Endothelial cell of umbilical vein (primary cell): ENCODE measurements around the gene ZNF615. TPM values are rescaled to one million over a fixed set of nuclear protein-coding genes. Genes with fewer than 3 reads are reported as not detected.

Experiments
- BruUV-seq: library from RNA; stranded (reverse); fragments of 400-500 nt; replicated peaks from 2 replicates; lab custom pipeline; 2021; lab: Mats Ljungman, UMichigan
- CTCF ChIA-PET: fragments of 300-600, 350-600 bp; sonication (Branson Sonifier 250); formaldehyde crosslinking; loops from one replicate; lab custom pipeline; 2021; ENCODE audit warnings: antibody characterized with exemption, inconsistent platforms; lab: Charles Lee
- POLR2A ChIA-PET: fragments of 300-600, 350-600 bp; sonication (Branson Sonifier 250); formaldehyde crosslinking; loops from one replicate; lab custom pipeline; 2021; ENCODE audit warnings: antibody characterized with exemption, inconsistent platforms; lab: Charles Lee
- DNase-seq: peaks from one replicate; pipeline ENCODE4 v3.0.0-alpha.2; 2011; ENCODE audit warnings: low read depth, low spot score
- FAIRE-seq: peaks from 2 replicates; lab custom pipeline; 2011; peaks lifted over from hg19 to GRCh38; lab: Jason Lieb, UNC
- H2AFZ ChIP-seq: 2 replicates; pipeline ENCODE4 v1.6.0; 2012; ENCODE audit warnings: low read depth, low read length, control low read depth, inconsistent platforms
- H3K27ac ChIP-seq: 2 replicates; pipeline ENCODE4 v1.5.1; 2011; ENCODE audit warnings: low read depth, mild to moderate bottlenecking, control low read depth, low read length, moderate library complexity; ENCODE audit not compliant: insufficient read depth
- H3K27me3 ChIP-seq, 2 experiments: 2 replicates each; pipeline versions ENCODE4 v1.6.0 to v1.6.1; 2011; ENCODE audit warnings: low read length in 2 of 2, mixed read lengths in 1 of 2; ENCODE audit not compliant: control insufficient read depth in 2 of 2, insufficient read depth in 2 of 2
- H3K36me3 ChIP-seq, 2 experiments: 2 replicates in 1 of 2; 3 replicates in 1 of 2; pipeline ENCODE4 v1.5.1; 2011; ENCODE audit warnings: low read length in 2 of 2, mild to moderate bottlenecking in 1 of 2, moderate library complexity in 1 of 2; ENCODE audit not compliant: control insufficient read depth in 2 of 2, insufficient read depth in 2 of 2; ENCODE audit errors: extremely low read depth in 1 of 2
- H3K4me1 ChIP-seq: 3 replicates; pipeline ENCODE4 v1.5.1; 2011; ENCODE audit warnings: mild to moderate bottlenecking, low read length; ENCODE audit not compliant: control insufficient read depth, insufficient read depth; ENCODE audit errors: extremely low read depth
- H3K4me2 ChIP-seq: 2 replicates; pipeline ENCODE4 v1.6.1; 2011; ENCODE audit warnings: low read length, control low read depth, mixed read lengths; ENCODE audit not compliant: insufficient read depth
- H3K4me3 ChIP-seq, 3 experiments: fragments of 200-600 bp in 1 of 3; sonication (generic), shearing (Covaris generic) in 1 of 3; replicated peaks in 1 of 3; 2 replicates each; pipeline ENCODE4 v1.5.1; 2011 to 2016; ENCODE audit warnings: control low read depth in 3 of 3, low read length in 3 of 3, mild to moderate bottlenecking in 2 of 3, inconsistent platforms in 1 of 3, low read depth in 1 of 3, moderate library complexity in 1 of 3; ENCODE audit not compliant: insufficient read depth in 1 of 3
- H3K79me2 ChIP-seq: 2 replicates; pipeline ENCODE4 v1.6.0; 2012; ENCODE audit warnings: low read length, inconsistent platforms; ENCODE audit not compliant: control insufficient read depth, insufficient read depth
- H3K9ac ChIP-seq: replicated peaks from 2 replicates; pipeline ENCODE3; 2011; ENCODE audit warnings: low read length, control low read depth; ENCODE audit not compliant: insufficient read depth; ENCODE audit errors: extremely low read depth
- H3K9me1 ChIP-seq: replicated peaks from 3 replicates; pipeline ENCODE4 v1.6.0; 2011; ENCODE audit warnings: mild to moderate bottlenecking, low read length; ENCODE audit not compliant: control insufficient read depth, insufficient read depth; ENCODE audit errors: extremely low read depth
- H3K9me3 ChIP-seq: replicated peaks from 2 replicates; pipeline ENCODE4 v1.5.1; 2012; ENCODE audit warnings: low read length, inconsistent platforms; ENCODE audit not compliant: control insufficient read depth, insufficient read depth
- H4K20me1 ChIP-seq: replicated peaks from 2 replicates; pipeline ENCODE3; 2011; ENCODE audit warnings: mild to moderate bottlenecking, low read length; ENCODE audit not compliant: control insufficient read depth, insufficient read depth; ENCODE audit errors: extremely low read depth
- CTCF ChIP-seq, 2 donors: IDR thresholded peaks; 1 replicate in 1 of 2; 2 replicates in 1 of 2; pipeline ENCODE4 v1.5.1; 2011; ENCODE audit warnings: low read length in 2 of 2, mild to moderate bottlenecking in 2 of 2, moderate library complexity in 2 of 2, control low read depth in 1 of 2, inconsistent platforms in 1 of 2, low read depth in 1 of 2; ENCODE audit not compliant: insufficient read depth in 1 of 2; ENCODE audit errors: extremely low read depth in 1 of 2
- EZH2 ChIP-seq: IDR thresholded peaks from 2 replicates; pipeline ENCODE4 v1.6.1; 2012; ENCODE audit warnings: borderline replicate concordance, low read depth, mild to moderate bottlenecking, moderate library complexity, low read length, inconsistent platforms; ENCODE audit not compliant: severe bottlenecking
- FOS ChIP-seq: IDR thresholded peaks from 2 replicates; pipeline ENCODE4 v1.6.1; 2011; ENCODE audit warnings: mild to moderate bottlenecking, low read length, moderate library complexity, borderline replicate concordance; ENCODE audit not compliant: insufficient read depth
- GATA2 ChIP-seq: IDR thresholded peaks from 2 replicates; pipeline ENCODE4 v1.7.0; 2011; ENCODE audit warnings: low read depth, mild to moderate bottlenecking, moderate library complexity, mixed read lengths, low read length; ENCODE audit not compliant: insufficient read length, insufficient read depth
- JUN ChIP-seq: IDR thresholded peaks from 2 replicates; pipeline ENCODE4 v1.6.1; 2011; ENCODE audit warnings: borderline replicate concordance, low read depth; ENCODE audit not compliant: insufficient read length, insufficient read depth
- MAX ChIP-seq: IDR thresholded peaks from 2 replicates; pipeline ENCODE4 v1.6.1; 2011; ENCODE audit not compliant: insufficient read depth, insufficient read length
- MYC ChIP-seq: IDR thresholded peaks from one replicate; pipeline ENCODE4 v1.6.1; 2011; ENCODE audit warnings: mild to moderate bottlenecking, low read depth, low read length
- POLR2A ChIP-seq: IDR thresholded peaks from 2 replicates; pipeline ENCODE4 v1.6.1; 2012; ENCODE audit warnings: low read depth, mild to moderate bottlenecking, control low read depth, low read length
- POLR2AphosphoS5 ChIP-seq: IDR thresholded peaks from 2 replicates; pipeline ENCODE4 v1.6.1; 2012; ENCODE audit warnings: low read depth, mild to moderate bottlenecking, control low read depth, low read length, moderate library complexity; ENCODE audit not compliant: insufficient read depth
- dilution Hi-C: fragments of 300-500 bp; cut with MboI; formaldehyde crosslinking; loops from one replicate; pipeline ENCODE4 v1.15.0; 2019; ENCODE audit warnings: low sequenced_read_pairs; ENCODE audit not compliant: extremely low pct_ligation_motif_present
- intact Hi-C: fragments of 100-400 bp; cut with micrococcal nuclease; formaldehyde crosslinking; loops from one replicate; pipeline ENCODE4 v1.10.0; 2022
- polyA plus RNA-seq, 4 experiments: library from polyadenylated mRNA; depleted of rRNA in 3 of 4; stranded (reverse) in 3 of 4; unstranded in 1 of 4; fragments of >200 nt; gene quantifications; 2 replicates each; pipeline versions ENCODE4 v1.2.1 to v1.2.3, GENCODE V29; 2011 to 2012; ENCODE audit warnings: missing spikeins in 1 of 4
- total RNA-seq: library from RNA; stranded (reverse); gene quantifications from 2 replicates; pipeline ENCODE4 v1.2.3, GENCODE V29; 2021

The ZNF615 gene
- total and polyA plus RNA-seq, 2 donors (not counting 3 experiments of a cell fraction or from before 2014, with no cell fraction given), result 1.4 to 4.5 TPM

- peaks cover 0 to 3% of the 10 kb centered on the region in 2 experiments for H3K36me3 ChIP-seq
- intact Hi-C loops (loop anchor here (1.0 to 5.0 kb wide), 7 partner anchors 20 to 209 kb away; partner anchors contain the start of genes PPP2R1A, ZNF350, ZNF432 and ZNF613), dilution Hi-C loops (no loop called here)
- no peak for TF ChIP-seq CTCF (IDR thresholded peaks at IDR 0.05; ENCODE audit: extremely low read depth in 1 of 2, insufficient read depth in 1 of 2, low read depth in 1 of 2, low read length in 2 of 2)
- no peak for TF ChIP-seq GATA2
- H3K4me2 ChIP-seq, result peak overlapping the region; percentile 95
- DNase-seq (no peak), FAIRE-seq (no peak)
- H3K27me3 ChIP-seq, result no peaks in the 10 kb centered on the region
- peak overlapping the region; percentile 99 for H2AFZ ChIP-seq
- POLR2A ChIA-PET, result interaction anchor here (0.9 to 1.1 kb wide), 3 partner anchors 20 to 161 kb away, joined by 3 to 5 read pairs (median 4); partner anchors contain the start of genes PPP2R1A, ZNF432 and ZNF615
- peak overlapping the region; percentile 93 for H3K27ac ChIP-seq
- peaks cover 8% of the 10 kb centered on the region for H3K9me3 ChIP-seq
- peaks cover 10% of the 10 kb centered on the region for H3K79me2 ChIP-seq
- H3K4me3 ChIP-seq, result peak overlapping the region; percentile 59 to 90 (median 87)
- H3K9me1 ChIP-seq, result no peaks in the 10 kb centered on the region
- peaks cover 6% of the 10 kb centered on the region for H3K4me1 ChIP-seq
- H4K20me1 ChIP-seq, result no peaks in the 10 kb centered on the region
- peak overlapping the region; percentile 95 for H3K9ac ChIP-seq
- no TSS peak for BruUV-seq
- CTCF ChIA-PET, result no interaction called here
These were observed 20.7 kb upstream of the ZNF615 start for GRCh38 chr19:52028780-52029123.

- TSS peak; percentile 56 for BruUV-seq
These were observed 20.2 kb upstream of the ZNF615 start, which contains the start of gene ZNF614 for GRCh38 chr19:52028027-52028779. Gene ZNF614, minus strand, starts transcription at chr19:52028379. Its CDS starts 2,634 bp downstream, at chr19:52025745.

More at GRCh38 chr19:52028027-52028779, 20.2 kb upstream of the ZNF615 start, which contains the start of gene ZNF614:
- H3K9me3 ChIP-seq, result peaks cover 2% of the 10 kb centered on the region
- dilution Hi-C loops (no loop called here), intact Hi-C loops (loop anchor here (1.0 to 5.0 kb wide), 7 partner anchors 20 to 209 kb away; partner anchors contain the start of genes PPP2R1A, ZNF350, ZNF432 and ZNF613)
- peak; percentile 92 for FAIRE-seq
- H3K36me3 ChIP-seq, result peaks cover 0 to 7% of the 10 kb centered on the region in 2 experiments
- H3K27ac ChIP-seq, result peak within 1 kb of the TSS; percentile 93
- CTCF ChIA-PET, result no interaction called here
- H3K4me1 ChIP-seq, result peaks cover 6% of the 10 kb centered on the region
- POLR2A ChIA-PET, result interaction anchor here (0.9 to 1.1 kb wide), 3 partner anchors 20 to 162 kb away, joined by 3 to 5 read pairs (median 4); partner anchors contain the start of genes PPP2R1A, ZNF432 and ZNF615
- TF ChIP-seq EZH2, result no peak
- peak; percentile 4 for TF ChIP-seq FOS
- TF ChIP-seq POLR2A, result peak; percentile 86
- peak; percentile 14 for TF ChIP-seq MYC
- TF ChIP-seq CTCF (IDR thresholded peaks at IDR 0.05; ENCODE audit: extremely low read depth in 1 of 2, insufficient read depth in 1 of 2, low read depth in 1 of 2, low read length in 2 of 2), result no peak
- TF ChIP-seq POLR2AphosphoS5, result peak; percentile 63
- no peak for TF ChIP-seq GATA2
- no peak for TF ChIP-seq JUN
- TF ChIP-seq MAX, result peak; percentile 17
- H4K20me1 ChIP-seq, result no peaks in the 10 kb centered on the region
- H3K4me2 ChIP-seq, result peak within 1 kb of the TSS; percentile 95
- H2AFZ ChIP-seq, result peak within 1 kb of the TSS; percentile 99
- H3K4me3 ChIP-seq, result peak within 1 kb of the TSS; percentile 59 to 90 (median 87)
- DNase-seq, result peak; percentile 92
- H3K9me1 ChIP-seq, result no peaks in the 10 kb centered on the region
- peak within 1 kb of the TSS; percentile 95 for H3K9ac ChIP-seq
- H3K79me2 ChIP-seq, result peaks cover 10% of the 10 kb centered on the region
- H3K27me3 ChIP-seq, result no peaks in the 10 kb centered on the region
